PFSK-1 (cell line): ENCODE measurements around the gene PRKN.

Source experiments
- POLR2AphosphoS5 ChIP-seq: IDR thresholded peaks from 2 replicates; pipeline ENCODE4 v1.6.1; 2012; ENCODE audit warnings: low read depth, mild to moderate bottlenecking, control low read depth, low read length, moderate library complexity
- SIN3A ChIP-seq: IDR thresholded peaks from 2 replicates; pipeline ENCODE4 v1.6.1; 2012; ENCODE audit warnings: mild to moderate bottlenecking, low read length, moderate library complexity, borderline replicate concordance; ENCODE audit not compliant: insufficient read depth

GRCh38 chr6:162068340-162068739 is 659.2 kb downstream of the PRKN start:
- TF ChIP-seq SIN3A (no peak), POLR2AphosphoS5 (no peak)
